SK-N-SH (cell line): Measurements from ENCODE around the gene FRMD3. TPM values are rescaled to one million over a fixed set of nuclear protein-coding genes. Genes with fewer than 3 reads are reported as not detected.

Experiments used
- CTCF ChIA-PET: fragments of 300-600, 350-600 bp; formaldehyde crosslinking; extraction: SDS; loops from one replicate; lab custom pipeline; 2021; lab: Yijun Ruan, JAX
- POLR2A ChIA-PET: fragments of 350-600 bp; sonication (Branson Sonifier 250); formaldehyde crosslinking; extraction: SDS; loops from one replicate; lab custom pipeline; 2020; ENCODE audit warnings: antibody characterized with exemption, inconsistent platforms; lab: Yijun Ruan, JAX
- DNase-seq: peaks from one replicate; pipeline ENCODE4 v3.0.0; 2012
- H2AFZ ChIP-seq: fragments of 200-600 bp; sonication (generic); 2 replicates; pipeline ENCODE4 v1.8.1; 2016; ENCODE audit warnings: antibody characterized with exemption, mild to moderate bottlenecking, low read depth
- H3F3A ChIP-seq: fragments of 200-600 bp; sonication (generic); replicated peaks from 2 replicates; pipeline ENCODE3; 2016; ENCODE audit warnings: antibody characterized with exemption, mild to moderate bottlenecking; ENCODE audit not compliant: insufficient read depth
- H3K27ac ChIP-seq, 2 experiments: fragments of 200-500 bp in 1 of 2; fragments of 200-600 bp in 1 of 2; sonication (Bioruptor generic) in 1 of 2; sonication (generic), shearing (Covaris generic) in 1 of 2; 2 replicates each; pipeline versions ENCODE4 v1.5.1 to v1.6.1; 2014 to 2016; ENCODE audit warnings: low read depth in 2 of 2, inconsistent platforms in 1 of 2, low read length in 1 of 2, mild to moderate bottlenecking in 1 of 2, mixed read lengths in 1 of 2
- H3K27me3 ChIP-seq: fragments of 200-600 bp; sonication (generic), shearing (Covaris generic); 2 replicates; pipeline ENCODE4 v1.6.1; 2016; ENCODE audit warnings: mixed run types; ENCODE audit not compliant: insufficient read depth
- H3K36me3 ChIP-seq, 2 experiments: fragments of 200-500 bp in 1 of 2; fragments of 200-600 bp in 1 of 2; sonication (Bioruptor generic) in 1 of 2; sonication (generic) in 1 of 2; replicated peaks in 1 of 2; 2 replicates each; pipeline versions ENCODE3 to v1.5.1; 2014 to 2016; ENCODE audit warnings: low read length in 1 of 2, mild to moderate bottlenecking in 1 of 2; ENCODE audit not compliant: insufficient read depth in 2 of 2, control insufficient read depth in 1 of 2
- H3K4me1 ChIP-seq, 2 experiments: fragments of 200-500 bp in 1 of 2; fragments of 200-600 bp in 1 of 2; sonication (Bioruptor generic) in 1 of 2; sonication (generic), shearing (Covaris generic) in 1 of 2; 2 replicates each; pipeline versions ENCODE4 v1.5.1 to v1.6.1; 2014 to 2016; ENCODE audit warnings: low read depth in 1 of 2, low read length in 1 of 2, mixed run types in 1 of 2; ENCODE audit not compliant: insufficient read depth in 2 of 2, control insufficient read depth in 1 of 2
- H3K4me2 ChIP-seq: fragments of 200-600 bp; sonication (generic), shearing (Covaris generic); 2 replicates; pipeline ENCODE4 v1.6.1; 2017; ENCODE audit warnings: mixed run types
- H3K4me3 ChIP-seq, 2 experiments: fragments of 200-500 bp in 1 of 2; fragments of 200-600 bp in 1 of 2; sonication (Bioruptor generic) in 1 of 2; sonication (generic), shearing (Covaris generic) in 1 of 2; 2 replicates each; pipeline versions ENCODE4 v1.5.1 to v1.8.1; 2014 to 2016; ENCODE audit warnings: low read depth in 2 of 2, inconsistent platforms in 1 of 2, low read length in 1 of 2, mild to moderate bottlenecking in 1 of 2, mixed read lengths in 1 of 2, moderate library complexity in 1 of 2
- H3K79me2 ChIP-seq: fragments of 200-600 bp; sonication (generic); 2 replicates; pipeline ENCODE4 v1.8.1; 2017; ENCODE audit warnings: mild to moderate bottlenecking; ENCODE audit not compliant: insufficient read depth
- H3K9ac ChIP-seq: fragments of 200-600 bp; sonication (generic); 2 replicates; pipeline ENCODE4 v1.6.1; 2017; ENCODE audit warnings: mixed run types
- H3K9me2 ChIP-seq: fragments of 200-600 bp; sonication (generic); 2 replicates; pipeline ENCODE4 v1.6.1; 2017; ENCODE audit warnings: mixed run types
- H3K9me3 ChIP-seq: fragments of 200-600 bp; sonication (generic); 2 replicates; pipeline ENCODE4 v1.6.1; 2017; ENCODE audit warnings: mixed run types, mild to moderate bottlenecking, moderate library complexity
- H4K20me1 ChIP-seq: fragments of 200-600 bp; sonication (generic); 2 replicates; pipeline ENCODE4 v1.6.1; 2017; ENCODE audit warnings: mild to moderate bottlenecking, mixed run types; ENCODE audit not compliant: insufficient read depth
- CHD2 ChIP-seq: fragments of 150-350 bp; IDR thresholded peaks from 2 replicates; pipeline ENCODE4 v1.6.1; 2018; ENCODE audit warnings: low read length; ENCODE audit not compliant: partially characterized antibody
- FOXJ3 ChIP-seq: sonication (generic); formaldehyde crosslinking; IDR thresholded peaks from 2 replicates; pipeline ENCODE4 v1.5.1; 2020; ENCODE audit warnings: mild to moderate bottlenecking, missing genetic modification reagents
- JUND ChIP-seq: IDR thresholded peaks from 2 replicates; pipeline ENCODE4 v1.4.0; 2012
- RCOR1 ChIP-seq: fragments of 150-350 bp; IDR thresholded peaks from 2 replicates; pipeline ENCODE4 v1.6.1; 2017; ENCODE audit warnings: antibody characterized with exemption, low read length
- RFX5 ChIP-seq: IDR thresholded peaks from 2 replicates; pipeline ENCODE4 v1.6.1; 2012; ENCODE audit warnings: mild to moderate bottlenecking, improper control_type of control experiment, low read length
- SMC3 ChIP-seq: IDR thresholded peaks from 2 replicates; pipeline ENCODE4 v1.6.1; 2012; ENCODE audit warnings: low read depth, low read length, improper control_type of control experiment
- TAF1 ChIP-seq: IDR thresholded peaks from 2 replicates; pipeline ENCODE4 v1.6.1; 2012; ENCODE audit warnings: low read depth, mild to moderate bottlenecking, low read length, moderate library complexity, borderline replicate concordance
- USF2 ChIP-seq: fragments of 150-350 bp; IDR thresholded peaks from 2 replicates; pipeline ENCODE4 v1.6.1; 2017; ENCODE audit warnings: antibody characterized with exemption, low read length, low read depth, borderline replicate concordance
- YY1 ChIP-seq: IDR thresholded peaks from 2 replicates; pipeline ENCODE4 v1.4.0; 2012; ENCODE audit warnings: low read depth, mild to moderate bottlenecking
- WGBS: methylation state at CpG from one replicate; pipeline ENCODE4 v1.1.6; 2017; ENCODE audit warnings: low lambda C conversion rate; 5-methylcytosine and 5-hydroxymethylcytosine counted together
- polyA plus RNA-seq, 3 experiments: library from polyadenylated mRNA; depleted of rRNA; stranded (reverse); fragments of >200 nt; gene quantifications; 2 replicates each; pipeline ENCODE4 v1.2.3, GENCODE V29; 2012
- TF ChIP-seq, protein P1 (sequence below): IDR thresholded peaks from 2 replicates; pipeline ENCODE4; 2012
- TF ChIP-seq, protein P2 (sequence below): IDR thresholded peaks from 2 replicates; pipeline ENCODE4 v1.4.0; 2012; ENCODE audit warnings: low read depth, borderline replicate concordance
- TF ChIP-seq, protein P3 (sequence below): IDR thresholded peaks from 2 replicates; pipeline ENCODE4 v1.6.1; 2012; ENCODE audit warnings: mild to moderate bottlenecking, low read depth, low read length, moderate library complexity

The FRMD3 gene
- polyA plus RNA-seq, 1 of the 3 experiments (the other 2 are of a cell fraction), result 0.89 TPM

DNA sequence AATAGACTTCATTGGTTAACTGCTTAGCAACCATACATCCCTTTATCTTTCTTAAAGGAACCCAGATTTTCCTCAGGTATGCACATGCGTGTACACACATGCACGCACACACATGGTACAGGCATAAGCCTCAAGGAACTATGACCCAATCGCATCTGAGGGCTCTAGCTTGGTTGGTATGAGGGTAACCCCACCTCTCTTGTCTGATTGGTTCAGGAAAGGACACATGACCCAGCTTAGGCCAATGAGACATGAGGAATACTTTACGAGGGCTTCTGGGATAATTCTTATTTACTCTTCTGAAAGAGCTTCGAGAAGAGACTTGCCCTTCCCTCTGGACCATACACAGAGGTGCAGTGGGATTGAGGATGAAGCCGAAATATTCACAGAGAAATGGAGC, 141.9 kb downstream of the FRMD3 start:
- Histone ChIP-seq H4K20me1 (no peaks in the 10 kb centered on the region), H3K9me2 (no peaks in the 10 kb centered on the region), H3K4me1 (peaks cover 0 to 10% of the 10 kb centered on the region in 2 experiments; a peak in 1 of 4 replicates), H3K79me2 (peaks cover 10% of the 10 kb centered on the region; the same call in 1 of the 2 replicates), H3K9ac (no peak overlapping the region), H3K9me3 (no peaks in the 10 kb centered on the region), H3K27ac (no peak overlapping the region), H3F3A (peaks cover 5% of the 10 kb centered on the region), H3K36me3 (no peaks in the 10 kb centered on the region), H2AFZ (no peak overlapping the region), H3K4me3 (no peak overlapping the region), H3K4me2 (no peak overlapping the region), H3K27me3 (no peaks in the 10 kb centered on the region)
- ChIA-PET CTCF (interaction anchor here (1.5 kb wide), 1 partner anchor 11 kb away, joined by 3 read pairs; no protein-coding TSS in a partner anchor), POLR2A (no interaction called here)
- 82% methylated on average over 6 of the region's 6 CpGs for WGBS
- no peak for TF ChIP-seq TAF1
- no peak for DNase-seq

GRCh38 chr9:83392228-83392627, 146.0 kb downstream of the FRMD3 start:
- peaks cover 16% of the 10 kb centered on the region; the same call in 1 of the 2 replicates for H3K79me2 ChIP-seq
- H3K27ac ChIP-seq, result no peak overlapping the region
- no peaks in the 10 kb centered on the region for H3K36me3 ChIP-seq
- H2AFZ ChIP-seq, result no peak overlapping the region
- peaks cover 0 to 17% of the 10 kb centered on the region in 2 experiments; a peak in 1 of 4 replicates for H3K4me1 ChIP-seq
- H3F3A ChIP-seq, result no peaks in the 10 kb centered on the region
- no peak overlapping the region for H3K4me3 ChIP-seq
- no peaks in the 10 kb centered on the region for H3K9me2 ChIP-seq
- no peak overlapping the region for H3K9ac ChIP-seq
- no peak for DNase-seq
- H3K9me3 ChIP-seq, result no peaks in the 10 kb centered on the region
- ChIA-PET CTCF (interaction anchor here (2.4 kb wide), 1 partner anchor 58 kb away, joined by 10 read pairs; no protein-coding TSS in a partner anchor), POLR2A (no interaction called here)
- 72% methylated on average over 3 of the region's 4 CpGs for WGBS
- no peaks in the 10 kb centered on the region for H4K20me1 ChIP-seq
- no peaks in the 10 kb centered on the region for H3K27me3 ChIP-seq
- no peak overlapping the region for H3K4me2 ChIP-seq
- TF ChIP-seq RCOR1 (no peak), JUND (no peak), FOXJ3 (CRISPR knock-in tag) (no peak), CHD2 (no peak), USF2 (no peak), SMC3 (no peak), RFX5 (no peak), TAF1 (no peak), YY1 (no peak)
- TF ChIP-seq, protein P1, sequence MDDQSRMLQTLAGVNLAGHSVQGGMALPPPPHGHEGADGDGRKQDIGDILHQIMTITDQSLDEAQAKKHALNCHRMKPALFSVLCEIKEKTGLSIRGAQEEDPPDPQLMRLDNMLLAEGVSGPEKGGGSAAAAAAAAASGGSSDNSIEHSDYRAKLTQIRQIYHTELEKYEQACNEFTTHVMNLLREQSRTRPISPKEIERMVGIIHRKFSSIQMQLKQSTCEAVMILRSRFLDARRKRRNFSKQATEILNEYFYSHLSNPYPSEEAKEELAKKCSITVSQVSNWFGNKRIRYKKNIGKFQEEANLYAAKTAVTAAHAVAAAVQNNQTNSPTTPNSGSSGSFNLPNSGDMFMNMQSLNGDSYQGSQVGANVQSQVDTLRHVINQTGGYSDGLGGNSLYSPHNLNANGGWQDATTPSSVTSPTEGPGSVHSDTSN, result no peak
- TF ChIP-seq, protein P2, sequence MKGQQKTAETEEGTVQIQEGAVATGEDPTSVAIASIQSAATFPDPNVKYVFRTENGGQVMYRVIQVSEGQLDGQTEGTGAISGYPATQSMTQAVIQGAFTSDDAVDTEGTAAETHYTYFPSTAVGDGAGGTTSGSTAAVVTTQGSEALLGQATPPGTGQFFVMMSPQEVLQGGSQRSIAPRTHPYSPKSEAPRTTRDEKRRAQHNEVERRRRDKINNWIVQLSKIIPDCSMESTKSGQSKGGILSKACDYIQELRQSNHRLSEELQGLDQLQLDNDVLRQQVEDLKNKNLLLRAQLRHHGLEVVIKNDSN, result no peak
- TF ChIP-seq, protein P3, sequence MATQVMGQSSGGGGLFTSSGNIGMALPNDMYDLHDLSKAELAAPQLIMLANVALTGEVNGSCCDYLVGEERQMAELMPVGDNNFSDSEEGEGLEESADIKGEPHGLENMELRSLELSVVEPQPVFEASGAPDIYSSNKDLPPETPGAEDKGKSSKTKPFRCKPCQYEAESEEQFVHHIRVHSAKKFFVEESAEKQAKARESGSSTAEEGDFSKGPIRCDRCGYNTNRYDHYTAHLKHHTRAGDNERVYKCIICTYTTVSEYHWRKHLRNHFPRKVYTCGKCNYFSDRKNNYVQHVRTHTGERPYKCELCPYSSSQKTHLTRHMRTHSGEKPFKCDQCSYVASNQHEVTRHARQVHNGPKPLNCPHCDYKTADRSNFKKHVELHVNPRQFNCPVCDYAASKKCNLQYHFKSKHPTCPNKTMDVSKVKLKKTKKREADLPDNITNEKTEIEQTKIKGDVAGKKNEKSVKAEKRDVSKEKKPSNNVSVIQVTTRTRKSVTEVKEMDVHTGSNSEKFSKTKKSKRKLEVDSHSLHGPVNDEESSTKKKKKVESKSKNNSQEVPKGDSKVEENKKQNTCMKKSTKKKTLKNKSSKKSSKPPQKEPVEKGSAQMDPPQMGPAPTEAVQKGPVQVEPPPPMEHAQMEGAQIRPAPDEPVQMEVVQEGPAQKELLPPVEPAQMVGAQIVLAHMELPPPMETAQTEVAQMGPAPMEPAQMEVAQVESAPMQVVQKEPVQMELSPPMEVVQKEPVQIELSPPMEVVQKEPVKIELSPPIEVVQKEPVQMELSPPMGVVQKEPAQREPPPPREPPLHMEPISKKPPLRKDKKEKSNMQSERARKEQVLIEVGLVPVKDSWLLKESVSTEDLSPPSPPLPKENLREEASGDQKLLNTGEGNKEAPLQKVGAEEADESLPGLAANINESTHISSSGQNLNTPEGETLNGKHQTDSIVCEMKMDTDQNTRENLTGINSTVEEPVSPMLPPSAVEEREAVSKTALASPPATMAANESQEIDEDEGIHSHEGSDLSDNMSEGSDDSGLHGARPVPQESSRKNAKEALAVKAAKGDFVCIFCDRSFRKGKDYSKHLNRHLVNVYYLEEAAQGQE, result no peak
